ENCODE data around the gene PRRT1. TPM values are rescaled to one million over a fixed set of nuclear protein-coding genes. Genes with fewer than 3 reads are reported as not detected.

Gene PRRT1
- total RNA-seq, 2 donors from 2014 or later, result 2.0 to 3.0 TPM

- H3K27ac Mint-ChIP-seq, result no peak overlapping the region
- no peaks in the 10 kb centered on the region for H3K9me3 Mint-ChIP-seq
- H3K4me3 ChIP-seq (ENCODE audit: low read length), result no peak overlapping the region
- peak; percentile 82 for DNase-seq
- no peak overlapping the region for H3K27ac ChIP-seq (ENCODE audit: low read depth, low read length)
- H3K27me3 ChIP-seq (ENCODE audit: control insufficient read depth, insufficient read depth, low read length, poor library complexity, severe bottlenecking), result no peaks in the 10 kb centered on the region
- H3K27me3 Mint-ChIP-seq (ENCODE audit: insufficient read depth), result peaks cover 32% of the 10 kb centered on the region
- H3K9ac ChIP-seq (ENCODE audit: extremely low read depth, low read length, poor library complexity, severe bottlenecking), result no peak overlapping the region
- peaks cover 56% of the 10 kb centered on the region for H3K4me1 Mint-ChIP-seq
- peak overlapping the region; percentile 28 for H3K4me3 Mint-ChIP-seq
- peaks cover under 1% of the 10 kb centered on the region for H3K36me3 Mint-ChIP-seq (ENCODE audit: low read depth)
- H3K9me3 ChIP-seq (ENCODE audit: control insufficient read depth, low read length), result no peaks in the 10 kb centered on the region
- peaks cover 14% of the 10 kb centered on the region for H3K4me1 ChIP-seq (ENCODE audit: control insufficient read depth, insufficient read depth, low read length)
- 72 to 88% methylated on average over 6 to 55 of the region's 55 CpGs for WGBS, 2 experiments (ENCODE audit: insufficient coverage in 1 of 2, insufficient read length in 1 of 2)
- TF ChIP-seq CTCF (conservative IDR thresholded peaks at IDR 0.05), result peak; percentile 17
- H3K36me3 ChIP-seq (ENCODE audit: control insufficient read depth, insufficient read depth, low read length), result no peaks in the 10 kb centered on the region
Observed at GRCh38 chr6:32149932-32150870, 1.5 kb downstream of the PRRT1 start.

GRCh38 chr6:32149092-32149755 lies 2.5 kb downstream of the PRRT1 start:
- Histone ChIP-seq H3K27ac (ENCODE audit: low read depth, low read length) (no peak overlapping the region), H3K9ac (ENCODE audit: extremely low read depth, low read length, poor library complexity, severe bottlenecking) (no peak overlapping the region), H3K4me1 (ENCODE audit: control insufficient read depth, insufficient read depth, low read length) (peaks cover 14% of the 10 kb centered on the region), H3K36me3 (ENCODE audit: control insufficient read depth, insufficient read depth, low read length) (no peaks in the 10 kb centered on the region), H3K27me3 (ENCODE audit: control insufficient read depth, insufficient read depth, low read length, poor library complexity, severe bottlenecking) (no peaks in the 10 kb centered on the region), H3K9me3 (ENCODE audit: control insufficient read depth, low read length) (no peaks in the 10 kb centered on the region), H3K4me3 (ENCODE audit: low read length) (no peak overlapping the region)
- peaks cover 32% of the 10 kb centered on the region for H3K27me3 Mint-ChIP-seq (ENCODE audit: insufficient read depth)
- DNase-seq, result no peak
- H3K9me3 Mint-ChIP-seq, result no peaks in the 10 kb centered on the region
- WGBS, 2 experiments (ENCODE audit: insufficient coverage in 1 of 2, insufficient read length in 1 of 2), result 94% methylated on average over 29 to 47 of the region's 47 CpGs
- no peak for TF ChIP-seq CTCF (conservative IDR thresholded peaks at IDR 0.05)
- H3K4me3 Mint-ChIP-seq, result peak overlapping the region; percentile 27
- peaks cover 56% of the 10 kb centered on the region for H3K4me1 Mint-ChIP-seq
- no peaks in the 10 kb centered on the region for H3K36me3 Mint-ChIP-seq (ENCODE audit: low read depth)
- no peak overlapping the region for H3K27ac Mint-ChIP-seq

GRCh38 chr6:32148289-32149091 lies 3.2 kb downstream of the PRRT1 start:
- H3K4me3 Mint-ChIP-seq, result peak overlapping the region; percentile 27
- Histone ChIP-seq H3K9ac (ENCODE audit: extremely low read depth, low read length, poor library complexity, severe bottlenecking) (no peak overlapping the region), H3K9me3 (ENCODE audit: control insufficient read depth, low read length) (no peaks in the 10 kb centered on the region), H3K4me1 (ENCODE audit: control insufficient read depth, insufficient read depth, low read length) (peaks cover 14% of the 10 kb centered on the region), H3K4me3 (ENCODE audit: low read length) (no peak overlapping the region), H3K27ac (ENCODE audit: low read depth, low read length) (no peak overlapping the region), H3K27me3 (ENCODE audit: control insufficient read depth, insufficient read depth, low read length, poor library complexity, severe bottlenecking) (no peaks in the 10 kb centered on the region), H3K36me3 (ENCODE audit: control insufficient read depth, insufficient read depth, low read length) (no peaks in the 10 kb centered on the region)
- peaks cover 32% of the 10 kb centered on the region for H3K27me3 Mint-ChIP-seq (ENCODE audit: insufficient read depth)
- no peak overlapping the region for H3K27ac Mint-ChIP-seq
- DNase-seq, result peak; percentile 94
- H3K4me1 Mint-ChIP-seq, result peaks cover 56% of the 10 kb centered on the region
- WGBS, 2 experiments (ENCODE audit: insufficient coverage in 1 of 2, insufficient read length in 1 of 2), result 93 to 98% methylated on average over 11 to 39 of the region's 39 CpGs
- no peak for TF ChIP-seq CTCF (conservative IDR thresholded peaks at IDR 0.05)
- no peaks in the 10 kb centered on the region for H3K36me3 Mint-ChIP-seq (ENCODE audit: low read depth)
- H3K9me3 Mint-ChIP-seq, result no peaks in the 10 kb centered on the region

All from endodermal cell (in vitro differentiated cells).